NK-92 treated with Interleukin-12 subunit alpha and Interleukin-12 subunit beta, amount 100 ng/mL, for 24 hours (cell line): ENCODE data around the gene CA7.
"Not testable (repeated sequence)": the region's sequence is repeated elsewhere in the genome, so short reads cannot be mapped to it uniquely, and the experiment has no call there.

Experiments
- DNase-seq: peaks from one replicate; lab custom pipeline; 2025; lab: John Stamatoyannopoulos, UW

CA7 gene

DNA sequence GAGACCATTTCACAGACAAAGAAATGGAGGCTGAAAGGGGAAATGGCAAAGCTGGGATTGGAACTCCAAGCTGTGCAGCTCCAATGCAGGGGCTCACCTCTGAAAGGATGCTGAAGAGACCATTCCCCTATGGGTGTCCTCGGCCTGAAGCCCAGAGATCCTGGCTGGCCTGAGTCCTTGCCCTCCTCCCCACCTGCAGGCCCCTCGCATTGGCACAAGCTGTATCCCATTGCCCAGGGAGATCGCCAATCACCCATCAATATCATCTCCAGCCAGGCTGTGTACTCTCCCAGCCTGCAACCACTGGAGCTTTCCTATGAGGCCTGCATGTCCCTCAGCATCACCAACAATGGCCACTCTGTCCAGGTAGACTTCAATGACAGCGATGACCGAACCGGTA, 2.6 kb downstream of the CA7 start:
- no peak for DNase-seq

DNA sequence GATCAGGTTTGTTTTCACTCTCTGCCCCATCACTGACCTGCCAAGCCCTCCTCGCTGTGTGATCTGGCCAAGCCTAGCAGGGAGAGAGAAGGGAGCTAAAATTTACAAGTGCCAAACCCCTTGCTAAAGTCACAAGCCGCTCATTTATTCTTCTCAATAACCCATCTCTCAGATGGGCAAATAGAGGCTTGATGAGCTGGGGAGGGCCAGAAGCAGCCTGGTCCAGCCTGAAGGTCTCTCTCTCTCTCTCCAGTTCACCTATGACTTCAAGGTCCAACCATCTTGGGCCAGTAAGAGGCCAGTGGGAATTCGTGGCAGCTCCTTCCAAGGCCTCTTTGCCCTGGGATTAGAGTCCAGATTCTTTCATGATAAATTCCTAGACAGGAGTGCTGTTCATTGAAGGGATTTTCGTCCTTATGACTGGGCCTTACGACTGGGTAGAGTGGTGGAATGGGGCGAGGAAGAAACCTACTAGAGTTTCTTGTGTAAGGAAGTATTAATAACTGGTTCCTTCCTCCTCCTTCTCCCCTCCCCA, 3.4 kb downstream of the CA7 start:
- DNase-seq = no peak

DNA sequence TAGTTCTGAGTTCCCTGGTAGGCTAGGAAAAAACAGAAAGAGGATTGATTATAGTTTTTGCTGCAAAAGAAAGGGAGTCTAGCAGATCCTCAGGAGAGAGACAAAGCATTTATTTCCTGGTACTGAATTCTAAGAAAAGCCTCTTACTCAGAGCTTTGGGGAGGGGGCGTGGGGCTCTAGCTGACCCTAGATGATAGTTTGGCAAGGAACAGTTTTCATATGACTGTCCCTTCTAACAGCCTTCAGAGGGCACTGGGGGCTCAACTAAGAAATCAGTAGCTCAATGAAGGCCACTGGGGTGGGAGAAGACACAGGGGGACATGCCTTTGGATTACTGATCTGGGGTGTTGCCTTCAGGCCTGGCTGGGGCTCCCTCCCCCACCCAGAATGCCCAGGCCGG, 4.0 kb downstream of the CA7 start:
- no peak for DNase-seq

DNA sequence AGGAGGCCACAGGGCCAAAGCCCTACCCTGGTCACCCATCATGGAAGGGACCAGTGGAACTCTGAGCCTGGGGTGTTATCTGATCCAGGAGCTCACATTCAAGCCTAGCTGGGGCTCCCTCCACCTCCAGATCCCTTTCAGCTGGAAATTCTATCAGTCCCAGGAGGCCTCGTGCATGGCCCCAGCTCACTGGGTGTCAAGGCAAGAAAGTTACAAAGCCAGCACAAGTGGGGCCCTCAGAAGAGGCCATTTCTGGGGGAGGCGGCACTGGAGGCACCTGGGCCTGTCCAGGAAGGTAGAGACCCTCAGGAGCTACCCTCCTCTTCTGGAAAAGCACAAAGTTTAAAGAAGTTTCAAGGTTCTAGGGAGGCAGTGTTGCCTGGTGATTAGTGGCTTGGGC, 4.8 kb downstream of the CA7 start:
- DNase-seq = no peak

DNA sequence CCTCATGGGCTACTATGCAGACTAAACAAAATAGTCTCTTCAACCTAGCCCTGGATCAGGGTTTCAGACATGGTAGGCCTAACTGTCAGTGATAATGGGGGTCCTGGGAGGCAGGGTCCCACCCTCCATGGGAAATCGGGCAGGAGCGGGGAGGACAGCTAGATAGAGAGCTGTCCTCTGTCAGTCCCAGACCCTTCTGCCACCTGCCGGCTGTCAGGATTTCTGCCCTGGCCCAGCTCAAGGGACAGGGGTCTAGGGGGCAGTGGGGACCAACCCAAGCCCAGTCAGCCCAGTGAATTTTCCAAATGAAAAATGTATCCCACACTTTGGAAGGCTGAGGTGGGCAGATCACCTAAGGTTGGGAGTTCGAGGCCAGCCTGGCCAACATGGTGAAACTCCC, 5.3 kb downstream of the CA7 start:
- DNase-seq = no peak

DNA sequence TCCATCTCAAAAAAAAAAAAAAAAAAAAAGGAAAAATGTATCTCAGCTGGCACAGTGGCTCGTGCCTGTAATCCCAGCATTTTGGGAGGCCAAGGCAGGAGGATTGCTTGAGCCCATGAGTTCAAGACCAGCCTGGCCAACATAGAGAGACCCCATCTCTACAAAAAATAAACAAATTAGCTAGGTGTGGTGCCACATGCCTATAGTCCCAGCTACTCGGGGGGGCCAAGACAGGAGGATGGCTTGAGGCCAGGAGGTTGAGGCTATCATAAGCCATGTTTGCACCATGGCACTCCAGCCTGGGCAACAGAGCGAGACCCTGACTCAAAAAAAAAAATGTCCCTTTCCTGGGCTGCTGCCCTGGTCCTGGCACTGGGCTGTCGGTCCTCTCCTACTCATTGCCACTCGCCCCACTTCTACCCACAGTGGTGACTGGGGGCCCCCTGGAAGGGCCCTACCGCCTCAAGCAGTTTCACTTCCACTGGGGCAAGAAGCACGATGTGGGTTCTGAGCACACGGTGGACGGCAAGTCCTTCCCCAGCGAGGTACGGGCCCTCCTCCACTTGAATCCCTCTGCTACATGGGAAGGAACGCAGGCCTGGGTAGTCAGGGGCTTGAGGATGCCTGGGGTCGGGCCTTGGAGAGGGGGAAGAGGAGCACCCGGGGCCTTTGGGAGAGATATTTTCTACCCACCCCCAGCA, 6.1 kb downstream of the CA7 start:
- no peak for DNase-seq

DNA sequence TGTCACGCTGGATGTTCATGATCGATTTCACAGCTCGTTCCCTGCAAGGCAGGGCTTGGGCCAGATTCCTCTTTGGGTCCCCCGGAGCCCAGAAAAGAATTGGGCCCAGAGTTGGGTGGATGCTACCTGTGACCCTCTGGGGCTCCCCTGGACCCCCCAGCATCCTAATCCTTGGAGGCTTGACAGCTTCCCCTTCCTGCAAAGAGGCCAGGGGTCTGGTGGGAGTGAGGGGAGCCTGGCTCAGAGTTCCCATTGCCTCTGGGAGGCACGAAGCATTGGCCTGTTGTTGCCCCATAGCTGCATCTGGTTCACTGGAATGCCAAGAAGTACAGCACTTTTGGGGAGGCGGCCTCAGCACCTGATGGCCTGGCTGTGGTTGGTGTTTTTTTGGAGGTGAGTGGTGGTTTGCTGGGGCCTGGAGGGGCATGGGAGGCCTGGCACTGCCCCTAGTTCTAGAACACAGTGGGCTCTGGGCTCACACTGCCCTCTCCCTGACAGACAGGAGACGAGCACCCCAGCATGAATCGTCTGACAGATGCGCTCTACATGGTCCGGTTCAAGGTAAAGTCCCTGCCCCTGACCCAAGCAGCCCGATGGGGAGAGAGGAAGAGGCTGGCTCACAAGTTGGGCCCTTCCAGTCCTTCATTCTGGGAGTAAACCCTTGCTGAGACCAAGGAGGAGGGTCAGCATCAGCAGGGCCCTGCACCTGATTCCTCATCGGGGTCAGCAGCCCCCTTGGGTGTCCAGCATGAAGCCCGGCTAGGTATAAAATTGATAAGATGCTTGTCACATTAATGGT, 7.2 kb downstream of the CA7 start:
- no peak for DNase-seq

DNA sequence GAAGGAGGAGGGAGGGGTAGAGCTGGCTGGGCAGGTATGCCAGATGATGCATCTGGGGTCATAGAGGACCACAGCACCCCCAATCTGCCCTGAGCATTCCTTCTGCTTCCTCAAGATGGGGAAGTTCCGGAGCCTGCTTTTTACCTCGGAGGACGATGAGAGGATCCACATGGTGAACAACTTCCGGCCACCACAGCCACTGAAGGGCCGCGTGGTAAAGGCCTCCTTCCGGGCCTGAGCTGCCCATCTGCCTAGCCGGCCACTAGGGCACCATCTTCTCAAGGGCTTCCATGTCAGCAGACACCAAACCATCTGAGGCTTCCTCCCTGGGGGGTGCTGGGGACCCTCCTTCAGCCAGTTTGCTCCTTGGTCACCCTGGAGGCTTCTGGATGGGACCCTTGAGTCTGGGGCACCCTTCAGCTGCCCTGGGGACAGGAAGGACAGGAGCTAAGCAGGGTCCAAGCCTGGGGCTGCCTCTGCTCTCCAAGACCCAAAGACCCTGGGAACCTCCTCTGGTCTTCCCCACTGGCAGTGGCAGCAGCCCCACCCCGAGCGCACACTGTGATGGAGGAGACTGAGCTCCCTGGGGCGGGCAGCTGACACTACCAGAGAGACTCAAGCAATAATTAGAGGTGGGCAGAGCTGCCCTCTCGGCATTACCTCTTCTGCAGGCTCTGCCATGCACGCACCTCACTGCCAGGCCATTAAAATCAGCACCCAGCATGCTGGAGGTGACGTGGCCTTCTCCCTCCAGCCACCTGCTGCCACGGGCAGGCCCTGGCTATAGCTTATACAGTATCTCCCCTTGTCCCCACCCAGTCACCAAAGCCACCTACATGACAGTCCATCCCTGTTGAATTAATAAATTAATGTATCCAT, 9.3 kb downstream of the CA7 start:
- no peak for DNase-seq

DNA sequence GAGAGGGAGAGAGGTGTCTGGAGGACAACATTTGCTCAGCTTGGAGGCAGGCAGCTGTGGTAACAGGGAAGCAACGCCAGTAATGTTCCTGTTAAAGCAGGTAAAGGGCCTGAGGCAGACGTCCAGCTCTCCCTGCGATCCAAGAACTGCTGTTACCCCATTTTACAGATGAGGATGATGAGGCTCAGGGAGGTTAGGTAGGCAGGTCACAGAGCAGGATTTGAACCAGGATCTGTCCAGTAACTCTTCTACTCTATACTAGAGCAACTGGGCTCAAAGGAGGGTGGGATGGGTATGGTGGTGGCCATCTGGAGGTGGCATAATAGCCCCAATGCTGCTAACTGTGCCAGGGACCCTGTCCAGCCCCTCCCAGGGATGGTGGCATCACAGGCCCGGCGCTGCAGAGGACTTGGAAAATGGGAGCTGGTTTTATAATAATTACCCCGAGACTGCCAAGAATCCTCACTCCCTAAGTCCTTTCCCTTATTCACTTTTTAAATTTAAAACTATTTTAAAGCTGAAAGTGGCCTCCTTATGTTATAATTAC, 12.0 kb downstream of the CA7 start:
- DNase-seq = no peak

DNA sequence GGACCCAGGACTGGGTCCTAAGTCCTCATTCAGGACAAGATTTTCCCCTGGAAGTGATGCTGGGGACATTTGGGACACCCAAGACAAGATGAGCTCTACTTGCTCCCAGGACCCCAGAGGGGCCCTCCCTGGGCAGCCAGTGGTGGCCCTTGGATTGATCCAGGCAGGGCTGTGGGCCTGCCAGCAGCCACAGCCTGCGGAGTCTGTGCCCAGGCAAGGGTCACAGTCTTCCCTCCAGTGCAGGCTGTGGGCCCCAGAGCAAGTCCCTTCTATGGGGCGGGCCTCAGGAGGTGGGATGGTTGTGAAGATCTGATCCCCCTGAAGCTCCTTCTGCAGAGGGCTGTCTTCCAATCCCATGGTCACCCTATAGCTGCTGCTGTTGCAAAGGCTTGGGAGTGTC, 12.6 kb downstream of the CA7 start:
- no peak for DNase-seq

DNA sequence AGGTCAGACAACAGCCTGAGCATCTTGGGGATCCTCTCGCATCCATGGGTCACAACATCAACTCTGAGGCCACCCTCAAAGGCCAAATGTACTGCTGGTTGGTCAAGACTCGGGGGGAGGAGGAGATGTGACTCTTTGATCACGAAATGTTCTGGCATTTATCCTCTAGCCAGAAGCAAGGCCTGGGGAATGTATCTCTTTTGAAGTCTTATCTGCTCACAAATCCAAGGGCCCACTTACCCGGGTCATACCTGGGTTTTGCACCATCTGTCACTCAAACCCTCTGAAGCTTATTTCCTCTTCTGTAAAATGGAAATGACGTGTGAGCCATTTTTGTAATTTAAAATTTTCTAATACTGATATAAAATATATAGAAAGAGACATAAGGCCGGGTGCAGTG, 13.2 kb downstream of the CA7 start:
- DNase-seq = no peak

DNA sequence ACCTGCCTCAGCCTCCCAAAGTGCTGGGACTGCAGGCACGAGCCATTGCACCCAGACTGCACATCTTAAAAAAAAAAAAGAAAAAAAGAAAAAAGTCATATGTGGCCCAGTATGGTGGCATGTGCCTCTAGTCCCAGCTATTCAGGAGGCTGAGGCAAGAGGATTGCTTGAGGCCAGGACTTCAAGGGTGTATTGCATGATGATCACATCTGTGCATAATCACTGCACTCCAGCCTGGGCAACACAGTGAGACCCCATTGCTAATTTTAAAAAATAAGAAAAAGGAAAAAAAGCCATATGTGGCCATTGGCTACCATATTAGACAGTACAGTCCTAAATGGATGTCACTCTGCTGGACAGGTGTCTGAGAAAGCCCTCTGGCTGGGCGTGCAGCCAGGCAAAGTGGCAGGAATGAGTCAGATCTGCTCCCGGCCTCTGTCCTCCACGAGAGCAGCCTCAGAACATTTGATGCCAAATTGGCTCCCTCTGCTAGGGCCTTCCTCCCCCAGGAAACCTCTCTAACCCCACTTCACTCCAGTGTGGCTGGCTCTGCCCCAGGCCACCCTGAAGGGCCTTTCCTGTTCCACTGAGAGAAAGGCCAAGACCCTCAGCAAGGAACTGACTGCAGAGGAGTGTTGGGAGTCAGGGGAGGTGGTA, 14.7 kb downstream of the CA7 start:
- DNase-seq = no peak

DNA sequence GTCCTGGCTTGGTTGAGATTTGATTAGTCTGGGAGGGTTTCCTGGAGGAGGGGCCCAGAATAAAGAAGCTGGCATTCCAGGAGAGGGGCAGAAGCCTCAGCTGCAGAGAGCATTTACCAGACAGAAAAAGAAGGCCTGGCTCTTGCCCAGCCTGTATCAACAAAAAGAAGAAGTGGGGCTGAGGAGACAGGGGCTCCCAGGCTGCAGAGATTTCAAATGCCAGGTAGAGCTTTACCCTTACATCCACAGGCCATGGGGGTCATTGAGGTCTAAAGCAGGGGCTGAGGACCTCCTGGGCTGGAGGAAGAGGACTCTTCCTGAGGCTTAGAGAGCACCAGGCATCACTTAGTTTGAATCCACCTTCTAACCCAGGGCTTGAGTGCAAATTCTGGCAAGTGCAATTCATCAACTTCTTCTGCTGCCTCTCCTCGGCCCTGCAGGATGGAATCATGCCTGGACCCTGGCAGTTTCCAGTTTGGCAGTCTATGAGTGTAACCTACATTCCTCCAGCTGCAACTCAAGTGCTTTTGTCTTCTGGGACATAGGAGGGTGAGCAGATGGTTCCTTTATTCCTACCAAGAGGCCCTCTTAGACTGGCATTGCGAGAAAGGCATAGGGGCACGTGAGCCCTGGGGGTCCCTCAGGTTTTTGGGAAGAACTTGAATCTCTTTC, 15.3 kb downstream of the CA7 start:
- no peak for DNase-seq

DNA sequence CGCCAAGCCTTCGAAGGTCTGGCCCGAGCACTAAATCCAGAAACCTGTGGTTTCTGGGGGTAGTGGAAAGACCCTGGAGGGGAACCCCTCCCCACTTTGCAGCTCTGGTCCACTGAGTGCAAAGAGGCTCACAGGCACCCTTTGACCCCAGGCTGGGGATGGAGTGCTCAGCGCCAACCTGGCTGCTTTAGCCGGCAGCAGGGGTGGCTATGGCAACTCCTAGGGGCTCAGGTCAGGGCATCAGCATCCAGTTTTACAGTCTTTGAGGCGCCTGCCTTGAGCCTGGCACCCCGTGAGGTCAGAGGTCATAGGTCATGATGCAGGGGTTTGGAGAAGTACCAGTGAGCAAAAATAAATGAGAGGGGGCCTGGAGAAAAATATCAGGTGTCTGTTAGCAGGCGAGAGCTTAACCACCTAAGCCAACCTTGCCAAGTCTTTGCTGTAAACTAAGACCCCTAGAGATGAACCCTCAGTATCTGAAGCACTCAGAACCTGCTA, 17.9 kb downstream of the CA7 start:
- DNase-seq = no peak

DNA sequence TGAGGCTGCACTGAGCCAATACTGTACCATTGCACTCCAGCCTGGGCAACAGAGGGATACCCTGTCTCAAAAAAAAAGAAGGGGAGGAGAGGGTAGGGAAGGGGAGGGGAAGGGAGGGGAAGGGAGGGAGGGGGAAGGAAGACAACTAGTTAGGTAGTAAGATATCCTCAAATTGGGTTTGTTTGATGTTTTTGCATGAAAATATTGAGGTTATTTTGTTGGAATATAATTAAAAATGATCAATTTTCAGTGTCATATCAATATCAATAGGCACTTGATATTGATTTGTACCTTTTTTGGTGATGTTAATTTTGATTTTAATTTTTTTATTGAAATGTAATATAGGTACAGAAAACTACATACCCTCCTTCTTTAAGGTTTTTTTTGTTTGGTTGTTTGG, 19.5 kb downstream of the CA7 start:
- DNase-seq = no peak

DNA sequence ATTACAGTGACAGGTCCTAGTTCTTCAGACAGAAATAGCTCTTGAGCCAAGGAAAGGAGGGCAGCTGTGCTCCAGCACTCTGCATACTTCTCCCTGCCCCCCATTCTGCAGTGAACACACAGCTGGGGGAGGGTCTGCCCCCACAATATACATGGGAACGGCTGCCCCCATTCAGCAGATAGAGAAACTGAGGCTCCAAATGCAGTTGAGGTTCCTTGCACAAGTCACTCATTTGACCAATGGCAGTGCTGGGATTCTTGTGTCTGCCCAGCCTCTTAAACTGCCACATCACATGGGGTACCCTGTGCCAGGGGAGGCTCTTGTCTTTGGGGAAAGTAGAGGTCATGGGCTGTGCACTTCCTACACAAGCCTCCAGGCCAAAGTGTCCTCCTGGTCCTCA, 25.2 kb downstream of the CA7 start:
- DNase-seq = no peak

DNA sequence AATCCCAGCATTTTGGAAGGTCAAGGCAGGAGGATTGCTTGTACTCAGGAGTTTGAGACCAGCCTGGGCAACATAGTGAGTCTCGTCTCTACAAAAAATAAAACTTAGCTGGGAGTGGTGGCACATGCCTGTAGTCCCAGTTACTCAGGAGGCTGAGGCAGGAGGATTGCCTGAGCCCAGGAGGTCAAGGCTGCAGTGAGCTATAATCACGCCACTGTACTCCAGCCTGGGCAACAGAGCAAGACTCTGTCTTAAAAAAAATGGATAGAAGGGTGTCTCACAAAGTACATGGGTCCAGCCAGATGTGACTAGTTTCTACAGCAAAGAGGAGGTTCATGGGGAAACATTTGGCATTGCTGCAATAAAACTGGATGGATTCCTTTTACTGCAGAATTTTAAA, 27.1 kb downstream of the CA7 start:
- not testable (repeated sequence) for DNase-seq

DNA sequence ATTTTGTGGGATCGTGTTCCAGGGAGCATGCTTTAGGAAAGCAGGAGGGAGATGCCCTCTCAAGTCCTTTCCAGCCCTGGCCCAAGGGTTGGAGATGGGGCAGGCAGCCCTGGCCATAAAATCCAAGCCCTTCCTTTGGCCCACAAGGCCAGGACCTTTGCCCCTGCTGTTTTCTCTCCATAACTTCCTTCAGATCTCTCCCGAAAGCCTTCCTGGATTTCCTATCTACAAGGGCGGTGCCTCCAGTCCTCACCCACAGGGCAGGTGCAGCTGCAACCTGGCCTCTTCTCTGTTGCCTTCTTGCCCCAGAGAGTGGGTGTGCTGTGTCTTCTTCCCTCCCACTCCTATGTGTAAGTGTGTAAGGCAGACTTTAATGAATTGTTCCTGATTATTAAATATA, 27.6 kb downstream of the CA7 start:
- DNase-seq = no peak

DNA sequence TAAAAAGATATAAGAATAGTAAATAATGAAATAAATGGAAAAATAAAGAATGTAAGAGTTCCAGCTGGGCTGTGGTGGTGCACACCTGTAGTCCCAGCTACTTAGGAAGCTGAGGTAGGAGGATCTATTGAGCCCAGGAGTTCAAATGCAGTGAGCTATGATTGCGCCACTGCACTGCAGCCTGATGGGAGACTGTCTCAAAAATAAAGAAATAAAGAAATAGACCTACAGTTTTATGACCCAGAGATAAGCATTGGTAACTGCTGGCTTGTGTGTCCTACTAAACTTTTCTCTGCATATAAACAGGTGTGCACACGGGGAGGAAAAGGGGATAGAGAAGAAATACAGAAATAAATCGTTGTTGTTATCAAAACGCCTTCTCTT, 28.3 kb downstream of the CA7 start:
- no peak for DNase-seq

DNA sequence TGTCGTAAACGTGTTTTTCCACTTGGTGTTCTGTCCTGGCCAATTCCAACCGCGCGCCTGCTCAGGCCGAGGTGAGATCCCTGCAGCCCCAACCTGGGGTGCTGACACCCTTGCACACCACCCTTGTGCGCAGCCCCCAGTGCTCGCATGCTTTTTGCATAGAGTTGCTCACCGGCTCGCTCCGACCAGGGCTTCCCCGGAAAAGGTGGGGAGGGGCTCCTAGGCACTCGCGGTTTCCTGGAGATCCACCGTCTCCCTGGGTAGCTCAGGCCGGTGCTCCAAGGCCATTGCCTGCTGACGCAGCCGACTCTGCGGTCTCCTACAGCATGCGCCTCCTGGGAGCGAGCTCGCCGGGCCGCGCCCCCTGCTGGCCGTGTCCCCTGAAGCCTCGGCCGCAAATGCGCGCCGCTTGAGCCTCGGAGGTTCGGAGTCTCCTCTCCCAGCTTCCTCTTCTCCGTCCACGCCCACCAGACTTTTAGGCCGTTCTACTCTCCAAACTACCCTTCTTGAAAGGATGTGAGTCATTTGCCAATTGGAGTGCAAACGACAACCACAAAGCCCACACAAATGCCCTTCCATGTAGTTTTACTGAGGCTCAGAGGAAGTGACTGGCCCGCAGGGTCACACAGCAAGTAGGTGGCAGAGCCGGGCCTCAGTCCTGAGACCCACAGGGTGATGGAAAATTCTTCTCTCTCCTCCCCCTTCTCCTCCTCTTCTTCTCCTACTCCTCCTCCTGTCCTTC, 28.9 kb downstream of the CA7 start:
- DNase-seq = peak; percentile 93
